Cardiac septum (tissue), 1 donor: ENCODE results near the gene RAPGEF5. TPM values are rescaled to one million over a fixed set of nuclear protein-coding genes. Genes with fewer than 3 reads are reported as not detected.
A peak's percentile ranks its signal among the peaks of the same experiment; 100 is the strongest.
"Not testable (repeated sequence)": the region's sequence is repeated elsewhere in the genome, so short reads cannot be mapped to it uniquely, and the experiment has no call there.

ENCODE experiments used
- DNase-seq: peaks from one replicate; pipeline ENCODE4 v3.0.0-alpha.2; 2020; ENCODE audit warnings: low spot score
- intact Hi-C: fragments of 100-400 bp; cut with DNase I; formaldehyde crosslinking; loops from one replicate; pipeline ENCODE4 v1.14.0; 2022
- total RNA-seq: library from RNA; stranded (reverse); fragmentation: NEBNext Ultra II Directional; extraction: Animal tissue kit (Norgen Biotek cat#: 25700); gene quantifications from one replicate; pipeline ENCODE4 v1.2.1, GENCODE V29; 2021
- donor health status: DM: no; HTN: no; CAD: no.

RAPGEF5 gene
- total RNA-seq, 1 donor from 2014 or later = 22.4 TPM

GRCh38 chr7:22082886-22083703, 273.9 kb downstream of the RAPGEF5 start:
- intact Hi-C loops = no loop called here
- peak; percentile 95 for DNase-seq

- DNase-seq = no peak
- intact Hi-C loops = no loop called here
Observed at GRCh38 chr7:22082553-22082885, 274.4 kb downstream of the RAPGEF5 start.

- intact Hi-C loops, DNase-seq: not testable (repeated sequence)
Observed at GRCh38 chr7:22080219-22080618, 276.7 kb downstream of the RAPGEF5 start.

GRCh38 chr7:22078872-22079271, 278.1 kb downstream of the RAPGEF5 start:
- intact Hi-C loops, DNase-seq: not testable (repeated sequence)

GRCh38 chr7:22075561-22075960, 281.4 kb downstream of the RAPGEF5 start:
- intact Hi-C loops = no loop called here
- no peak for DNase-seq

GRCh38 chr7:22074897-22075296, 282.1 kb downstream of the RAPGEF5 start:
- DNase-seq = no peak
- intact Hi-C loops = no loop called here

Other genes with a start within 250 kb of the RAPGEF5 start
- 0.92 TPM for gene STEAP1B, start 143.0 kb upstream of the RAPGEF5 start, total RNA-seq